Endothelial cell of umbilical vein (primary cell): ENCODE results near the gene CALR3. TPM values are rescaled to one million over a fixed set of nuclear protein-coding genes. Genes with fewer than 3 reads are reported as not detected.

Experiments used
- BruUV-seq: library from RNA; stranded (reverse); fragments of 400-500 nt; replicated peaks from 2 replicates; lab custom pipeline; 2021; lab: Mats Ljungman, UMichigan
- CTCF ChIA-PET: fragments of 300-600, 350-600 bp; sonication (Branson Sonifier 250); formaldehyde crosslinking; loops from one replicate; lab custom pipeline; 2021; ENCODE audit warnings: antibody characterized with exemption, inconsistent platforms; lab: Charles Lee
- POLR2A ChIA-PET: fragments of 300-600, 350-600 bp; sonication (Branson Sonifier 250); formaldehyde crosslinking; loops from one replicate; lab custom pipeline; 2021; ENCODE audit warnings: antibody characterized with exemption, inconsistent platforms; lab: Charles Lee
- DNase-seq: peaks from one replicate; pipeline ENCODE4 v3.0.0-alpha.2; 2011; ENCODE audit warnings: low read depth, low spot score
- FAIRE-seq: peaks from 2 replicates; lab custom pipeline; 2011; peaks lifted over from hg19 to GRCh38; lab: Jason Lieb, UNC
- H2AFZ ChIP-seq: 2 replicates; pipeline ENCODE4 v1.6.0; 2012; ENCODE audit warnings: low read depth, low read length, control low read depth, inconsistent platforms
- H3K27ac ChIP-seq: 2 replicates; pipeline ENCODE4 v1.5.1; 2011; ENCODE audit warnings: low read depth, mild to moderate bottlenecking, control low read depth, low read length, moderate library complexity; ENCODE audit not compliant: insufficient read depth
- H3K27me3 ChIP-seq, 2 experiments: 2 replicates each; pipeline versions ENCODE4 v1.6.0 to v1.6.1; 2011; ENCODE audit warnings: low read length in 2 of 2, mixed read lengths in 1 of 2; ENCODE audit not compliant: control insufficient read depth in 2 of 2, insufficient read depth in 2 of 2
- H3K36me3 ChIP-seq, 2 experiments: 2 replicates in 1 of 2; 3 replicates in 1 of 2; pipeline ENCODE4 v1.5.1; 2011; ENCODE audit warnings: low read length in 2 of 2, mild to moderate bottlenecking in 1 of 2, moderate library complexity in 1 of 2; ENCODE audit not compliant: control insufficient read depth in 2 of 2, insufficient read depth in 2 of 2; ENCODE audit errors: extremely low read depth in 1 of 2
- H3K4me1 ChIP-seq: 3 replicates; pipeline ENCODE4 v1.5.1; 2011; ENCODE audit warnings: mild to moderate bottlenecking, low read length; ENCODE audit not compliant: control insufficient read depth, insufficient read depth; ENCODE audit errors: extremely low read depth
- H3K4me2 ChIP-seq: 2 replicates; pipeline ENCODE4 v1.6.1; 2011; ENCODE audit warnings: low read length, control low read depth, mixed read lengths; ENCODE audit not compliant: insufficient read depth
- H3K4me3 ChIP-seq, 3 experiments: fragments of 200-600 bp in 1 of 3; sonication (generic), shearing (Covaris generic) in 1 of 3; replicated peaks in 1 of 3; 2 replicates each; pipeline ENCODE4 v1.5.1; 2011 to 2016; ENCODE audit warnings: control low read depth in 3 of 3, low read length in 3 of 3, mild to moderate bottlenecking in 2 of 3, inconsistent platforms in 1 of 3, low read depth in 1 of 3, moderate library complexity in 1 of 3; ENCODE audit not compliant: insufficient read depth in 1 of 3
- H3K79me2 ChIP-seq: 2 replicates; pipeline ENCODE4 v1.6.0; 2012; ENCODE audit warnings: low read length, inconsistent platforms; ENCODE audit not compliant: control insufficient read depth, insufficient read depth
- H3K9ac ChIP-seq: replicated peaks from 2 replicates; pipeline ENCODE3; 2011; ENCODE audit warnings: low read length, control low read depth; ENCODE audit not compliant: insufficient read depth; ENCODE audit errors: extremely low read depth
- H3K9me1 ChIP-seq: replicated peaks from 3 replicates; pipeline ENCODE4 v1.6.0; 2011; ENCODE audit warnings: mild to moderate bottlenecking, low read length; ENCODE audit not compliant: control insufficient read depth, insufficient read depth; ENCODE audit errors: extremely low read depth
- H3K9me3 ChIP-seq: replicated peaks from 2 replicates; pipeline ENCODE4 v1.5.1; 2012; ENCODE audit warnings: low read length, inconsistent platforms; ENCODE audit not compliant: control insufficient read depth, insufficient read depth
- H4K20me1 ChIP-seq: replicated peaks from 2 replicates; pipeline ENCODE3; 2011; ENCODE audit warnings: mild to moderate bottlenecking, low read length; ENCODE audit not compliant: control insufficient read depth, insufficient read depth; ENCODE audit errors: extremely low read depth
- EZH2 ChIP-seq: IDR thresholded peaks from 2 replicates; pipeline ENCODE4 v1.6.1; 2012; ENCODE audit warnings: borderline replicate concordance, low read depth, mild to moderate bottlenecking, moderate library complexity, low read length, inconsistent platforms; ENCODE audit not compliant: severe bottlenecking
- FOS ChIP-seq: IDR thresholded peaks from 2 replicates; pipeline ENCODE4 v1.6.1; 2011; ENCODE audit warnings: mild to moderate bottlenecking, low read length, moderate library complexity, borderline replicate concordance; ENCODE audit not compliant: insufficient read depth
- GATA2 ChIP-seq: IDR thresholded peaks from 2 replicates; pipeline ENCODE4 v1.7.0; 2011; ENCODE audit warnings: low read depth, mild to moderate bottlenecking, moderate library complexity, mixed read lengths, low read length; ENCODE audit not compliant: insufficient read length, insufficient read depth
- JUN ChIP-seq: IDR thresholded peaks from 2 replicates; pipeline ENCODE4 v1.6.1; 2011; ENCODE audit warnings: borderline replicate concordance, low read depth; ENCODE audit not compliant: insufficient read length, insufficient read depth
- MAX ChIP-seq: IDR thresholded peaks from 2 replicates; pipeline ENCODE4 v1.6.1; 2011; ENCODE audit not compliant: insufficient read depth, insufficient read length
- MYC ChIP-seq: IDR thresholded peaks from one replicate; pipeline ENCODE4 v1.6.1; 2011; ENCODE audit warnings: mild to moderate bottlenecking, low read depth, low read length
- POLR2A ChIP-seq: IDR thresholded peaks from 2 replicates; pipeline ENCODE4 v1.6.1; 2012; ENCODE audit warnings: low read depth, mild to moderate bottlenecking, control low read depth, low read length
- POLR2AphosphoS5 ChIP-seq: IDR thresholded peaks from 2 replicates; pipeline ENCODE4 v1.6.1; 2012; ENCODE audit warnings: low read depth, mild to moderate bottlenecking, control low read depth, low read length, moderate library complexity; ENCODE audit not compliant: insufficient read depth
- dilution Hi-C: fragments of 300-500 bp; cut with MboI; formaldehyde crosslinking; loops from one replicate; pipeline ENCODE4 v1.15.0; 2019; ENCODE audit warnings: low sequenced_read_pairs; ENCODE audit not compliant: extremely low pct_ligation_motif_present
- intact Hi-C: fragments of 100-400 bp; cut with micrococcal nuclease; formaldehyde crosslinking; loops from one replicate; pipeline ENCODE4 v1.10.0; 2022
- polyA plus RNA-seq, 4 experiments: library from polyadenylated mRNA; depleted of rRNA in 3 of 4; stranded (reverse) in 3 of 4; unstranded in 1 of 4; fragments of >200 nt; gene quantifications; 2 replicates each; pipeline versions ENCODE4 v1.2.1 to v1.2.3, GENCODE V29; 2011 to 2012; ENCODE audit warnings: missing spikeins in 1 of 4
- total RNA-seq: library from RNA; stranded (reverse); gene quantifications from 2 replicates; pipeline ENCODE4 v1.2.3, GENCODE V29; 2021
- TF ChIP-seq, protein P1 (sequence below), 2 donors: IDR thresholded peaks; 1 replicate in 1 of 2; 2 replicates in 1 of 2; pipeline ENCODE4 v1.5.1; 2011; ENCODE audit warnings: low read length in 2 of 2, mild to moderate bottlenecking in 2 of 2, moderate library complexity in 2 of 2, control low read depth in 1 of 2, inconsistent platforms in 1 of 2, low read depth in 1 of 2; ENCODE audit not compliant: insufficient read depth in 1 of 2; ENCODE audit errors: extremely low read depth in 1 of 2

CALR3 gene
- total and polyA plus RNA-seq, 2 donors (not counting 3 experiments of a cell fraction or from before 2014, with no cell fraction given): not detected

- Histone ChIP-seq H4K20me1 (no peaks in the 10 kb centered on the region), H3K36me3 (peaks cover 3 to 5% of the 10 kb centered on the region in 2 experiments), H3K4me2 (peak overlapping the region; percentile 94), H2AFZ (peak overlapping the region; percentile 90), H3K4me1 (peaks cover 12% of the 10 kb centered on the region), H3K27ac (peak overlapping the region; percentile 70), H3K4me3 (peak overlapping the region; percentile 66 to 85 (median 70)), H3K27me3 (no peaks in the 10 kb centered on the region), H3K9me3 (no peaks in the 10 kb centered on the region), H3K9ac (peak overlapping the region; percentile 94), H3K79me2 (peaks cover 50% of the 10 kb centered on the region), H3K9me1 (no peaks in the 10 kb centered on the region)
- POLR2A ChIA-PET: interaction anchor here (0.6 to 1.1 kb wide), 3 partner anchors 85 to 117 kb away, joined by 3 to 6 read pairs (median 3); partner anchors contain the start of gene MED26
- CTCF ChIA-PET: interaction anchor here (0.7 to 0.8 kb wide), 2 partner anchors 19 to 72 kb away, joined by 3 to 4 read pairs; no protein-coding TSS in a partner anchor
- no peak for DNase-seq
- TF ChIP-seq POLR2A (no peak), MYC (no peak), GATA2 (no peak), EZH2 (no peak), FOS (no peak), MAX (no peak), JUN (no peak), POLR2AphosphoS5 (no peak)
- TF ChIP-seq, protein P1, sequence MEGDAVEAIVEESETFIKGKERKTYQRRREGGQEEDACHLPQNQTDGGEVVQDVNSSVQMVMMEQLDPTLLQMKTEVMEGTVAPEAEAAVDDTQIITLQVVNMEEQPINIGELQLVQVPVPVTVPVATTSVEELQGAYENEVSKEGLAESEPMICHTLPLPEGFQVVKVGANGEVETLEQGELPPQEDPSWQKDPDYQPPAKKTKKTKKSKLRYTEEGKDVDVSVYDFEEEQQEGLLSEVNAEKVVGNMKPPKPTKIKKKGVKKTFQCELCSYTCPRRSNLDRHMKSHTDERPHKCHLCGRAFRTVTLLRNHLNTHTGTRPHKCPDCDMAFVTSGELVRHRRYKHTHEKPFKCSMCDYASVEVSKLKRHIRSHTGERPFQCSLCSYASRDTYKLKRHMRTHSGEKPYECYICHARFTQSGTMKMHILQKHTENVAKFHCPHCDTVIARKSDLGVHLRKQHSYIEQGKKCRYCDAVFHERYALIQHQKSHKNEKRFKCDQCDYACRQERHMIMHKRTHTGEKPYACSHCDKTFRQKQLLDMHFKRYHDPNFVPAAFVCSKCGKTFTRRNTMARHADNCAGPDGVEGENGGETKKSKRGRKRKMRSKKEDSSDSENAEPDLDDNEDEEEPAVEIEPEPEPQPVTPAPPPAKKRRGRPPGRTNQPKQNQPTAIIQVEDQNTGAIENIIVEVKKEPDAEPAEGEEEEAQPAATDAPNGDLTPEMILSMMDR (IDR thresholded peaks at IDR 0.05; ENCODE audit: extremely low read depth in 1 of 2, insufficient read depth in 1 of 2, low read depth in 1 of 2, low read length in 2 of 2): no peak
- dilution Hi-C loops (no loop called here), intact Hi-C loops (loop anchor here (1.0 to 5.0 kb wide), 3 partner anchors 23 to 106 kb away; partner anchors contain the start of gene SLC35E1)
- peak; percentile 37 for FAIRE-seq
- BruUV-seq: TSS peak; percentile 66
These were observed 47.0 kb upstream of the CALR3 start for GRCh38 chr19:16542910-16543472.
